NT2/D1 (cell line): Measurements from ENCODE around the gene CDH4.
A peak's percentile ranks its signal among the peaks of the same experiment; 100 is the strongest.

Source experiments
- DNase-seq: peaks from one replicate; pipeline ENCODE4 v3.0.0-alpha.2; 2011; ENCODE audit warnings: low read depth, low spot score
- H3K27me3 ChIP-seq: 2 replicates; pipeline ENCODE4 v1.6.0; 2011; ENCODE audit warnings: mild to moderate bottlenecking; ENCODE audit not compliant: insufficient read length, insufficient read depth
- H3K36me3 ChIP-seq: 2 replicates; pipeline ENCODE4 v1.6.1; 2011; ENCODE audit warnings: mild to moderate bottlenecking, low read length, mixed read lengths; ENCODE audit not compliant: insufficient read depth, insufficient read length
- H3K4me1 ChIP-seq: 2 replicates; pipeline ENCODE4 v1.5.1; 2011; ENCODE audit not compliant: insufficient read depth, insufficient read length
- H3K4me3 ChIP-seq: 2 replicates; pipeline ENCODE4 v1.5.1; 2011; ENCODE audit warnings: low read depth; ENCODE audit not compliant: insufficient read length
- H3K9ac ChIP-seq: 2 replicates; pipeline ENCODE4 v1.6.0; 2011; ENCODE audit warnings: low read depth; ENCODE audit not compliant: insufficient read length
- H3K9me3 ChIP-seq: 2 replicates; pipeline ENCODE4 v1.5.1; 2011; ENCODE audit warnings: mild to moderate bottlenecking, low read length; ENCODE audit not compliant: insufficient read depth
- SUZ12 ChIP-seq: IDR thresholded peaks from 2 replicates; pipeline ENCODE4 v1.6.1; 2011; ENCODE audit not compliant: insufficient read length, insufficient read depth; ENCODE audit errors: extremely low read depth
- YY1 ChIP-seq: IDR thresholded peaks from 2 replicates; pipeline ENCODE4 v1.6.1; 2011; ENCODE audit not compliant: insufficient read length, insufficient read depth
- ZNF274 ChIP-seq: IDR thresholded peaks from 2 replicates; pipeline ENCODE4 v1.6.1; 2011; ENCODE audit warnings: mild to moderate bottlenecking, low read depth, low read length

CDH4 gene

GRCh38 chr20:61605283-61605682 is 353.2 kb downstream of the CDH4 start:
- H3K4me3 ChIP-seq = no peak overlapping the region
- H3K4me1 ChIP-seq = no peaks in the 10 kb centered on the region
- TF ChIP-seq SUZ12 (no peak), YY1 (no peak), ZNF274 (no peak)
- H3K36me3 ChIP-seq = no peaks in the 10 kb centered on the region
- H3K27me3 ChIP-seq = peaks cover 86% of the 10 kb centered on the region
- H3K9ac ChIP-seq = no peak overlapping the region
- no peak for DNase-seq
- H3K9me3 ChIP-seq = peaks cover 14% of the 10 kb centered on the region; the same call in 1 of the 2 replicates

GRCh38 chr20:61605862-61606557 is 353.9 kb downstream of the CDH4 start:
- Histone ChIP-seq H3K9ac (no peak overlapping the region), H3K4me1 (no peaks in the 10 kb centered on the region), H3K27me3 (peaks cover 88% of the 10 kb centered on the region), H3K9me3 (peaks cover 14% of the 10 kb centered on the region; the same call in 1 of the 2 replicates), H3K36me3 (no peaks in the 10 kb centered on the region), H3K4me3 (no peak overlapping the region)
- no peak for TF ChIP-seq YY1
- TF ChIP-seq ZNF274 = no peak
- no peak for TF ChIP-seq SUZ12
- DNase-seq = no peak

- Histone ChIP-seq H3K9ac (no peak overlapping the region), H3K4me3 (no peak overlapping the region), H3K36me3 (no peaks in the 10 kb centered on the region), H3K27me3 (peaks cover 95% of the 10 kb centered on the region), H3K9me3 (peaks cover 27% of the 10 kb centered on the region; the same call in 1 of the 2 replicates), H3K4me1 (no peaks in the 10 kb centered on the region)
- peak; percentile 47 for DNase-seq
- no peak for TF ChIP-seq ZNF274
- no peak for TF ChIP-seq SUZ12
- no peak for TF ChIP-seq YY1
These were observed 356.4 kb downstream of the CDH4 start for GRCh38 chr20:61608275-61609085.

- H3K4me3 ChIP-seq = no peak overlapping the region
- H3K27me3 ChIP-seq = peaks cover 95% of the 10 kb centered on the region
- no peak for DNase-seq
- peaks cover 19% of the 10 kb centered on the region; the same call in 1 of the 2 replicates for H3K9me3 ChIP-seq
- H3K9ac ChIP-seq = no peak overlapping the region
- H3K36me3 ChIP-seq = no peaks in the 10 kb centered on the region
- TF ChIP-seq SUZ12 (no peak), ZNF274 (no peak), YY1 (no peak)
- H3K4me1 ChIP-seq = no peaks in the 10 kb centered on the region
These were observed 357.4 kb downstream of the CDH4 start for GRCh38 chr20:61609461-61609860.

GRCh38 chr20:61611401-61612180 is 359.5 kb downstream of the CDH4 start:
- TF ChIP-seq SUZ12 (no peak), YY1 (no peak), ZNF274 (no peak)
- H3K4me3 ChIP-seq = no peak overlapping the region
- H3K4me1 ChIP-seq = no peaks in the 10 kb centered on the region
- H3K9ac ChIP-seq = no peak overlapping the region
- peaks cover 93% of the 10 kb centered on the region for H3K27me3 ChIP-seq
- H3K36me3 ChIP-seq = no peaks in the 10 kb centered on the region
- no peak for DNase-seq
- peaks cover 19% of the 10 kb centered on the region; the same call in 1 of the 2 replicates for H3K9me3 ChIP-seq

- Histone ChIP-seq H3K4me1 (no peaks in the 10 kb centered on the region), H3K9me3 (peaks cover 31% of the 10 kb centered on the region; the same call in 1 of the 2 replicates), H3K27me3 (peaks cover 89% of the 10 kb centered on the region), H3K4me3 (no peak overlapping the region), H3K36me3 (no peaks in the 10 kb centered on the region), H3K9ac (no peak overlapping the region)
- DNase-seq = no peak
- no peak for TF ChIP-seq YY1
- no peak for TF ChIP-seq ZNF274
- TF ChIP-seq SUZ12 = no peak
These were observed 362.1 kb downstream of the CDH4 start for GRCh38 chr20:61613917-61614705.
